GM12801 (cell line): ENCODE results near the gene CFHR5.

ENCODE experiments used
- TF ChIP-seq, protein P1 (sequence below): IDR thresholded peaks from one replicate; pipeline ENCODE4 v1.5.1; 2011; ENCODE audit warnings: control low read depth; ENCODE audit not compliant: insufficient read length; ENCODE audit errors: extremely low read depth

Gene CFHR5

DNA sequence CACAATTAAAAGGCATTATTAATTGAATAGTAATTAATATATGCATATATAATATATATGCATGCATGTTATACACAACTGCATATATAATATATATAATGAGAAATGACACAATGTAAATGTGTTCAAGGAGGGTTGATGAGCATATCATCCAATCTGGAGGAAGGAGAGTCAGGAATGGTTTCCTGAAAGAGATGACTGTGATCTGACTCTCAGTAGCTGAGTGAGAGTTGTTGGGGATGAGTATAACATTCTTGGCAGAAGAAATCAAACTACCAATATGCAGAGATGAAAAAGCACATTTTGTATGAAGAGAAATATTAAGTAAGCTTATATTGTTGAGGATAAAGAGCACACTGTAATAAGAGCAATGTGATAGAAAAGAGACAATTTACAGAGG is 52.4 kb downstream of the CFHR5 start:
- TF ChIP-seq, protein P1, sequence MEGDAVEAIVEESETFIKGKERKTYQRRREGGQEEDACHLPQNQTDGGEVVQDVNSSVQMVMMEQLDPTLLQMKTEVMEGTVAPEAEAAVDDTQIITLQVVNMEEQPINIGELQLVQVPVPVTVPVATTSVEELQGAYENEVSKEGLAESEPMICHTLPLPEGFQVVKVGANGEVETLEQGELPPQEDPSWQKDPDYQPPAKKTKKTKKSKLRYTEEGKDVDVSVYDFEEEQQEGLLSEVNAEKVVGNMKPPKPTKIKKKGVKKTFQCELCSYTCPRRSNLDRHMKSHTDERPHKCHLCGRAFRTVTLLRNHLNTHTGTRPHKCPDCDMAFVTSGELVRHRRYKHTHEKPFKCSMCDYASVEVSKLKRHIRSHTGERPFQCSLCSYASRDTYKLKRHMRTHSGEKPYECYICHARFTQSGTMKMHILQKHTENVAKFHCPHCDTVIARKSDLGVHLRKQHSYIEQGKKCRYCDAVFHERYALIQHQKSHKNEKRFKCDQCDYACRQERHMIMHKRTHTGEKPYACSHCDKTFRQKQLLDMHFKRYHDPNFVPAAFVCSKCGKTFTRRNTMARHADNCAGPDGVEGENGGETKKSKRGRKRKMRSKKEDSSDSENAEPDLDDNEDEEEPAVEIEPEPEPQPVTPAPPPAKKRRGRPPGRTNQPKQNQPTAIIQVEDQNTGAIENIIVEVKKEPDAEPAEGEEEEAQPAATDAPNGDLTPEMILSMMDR = no peak

DNA sequence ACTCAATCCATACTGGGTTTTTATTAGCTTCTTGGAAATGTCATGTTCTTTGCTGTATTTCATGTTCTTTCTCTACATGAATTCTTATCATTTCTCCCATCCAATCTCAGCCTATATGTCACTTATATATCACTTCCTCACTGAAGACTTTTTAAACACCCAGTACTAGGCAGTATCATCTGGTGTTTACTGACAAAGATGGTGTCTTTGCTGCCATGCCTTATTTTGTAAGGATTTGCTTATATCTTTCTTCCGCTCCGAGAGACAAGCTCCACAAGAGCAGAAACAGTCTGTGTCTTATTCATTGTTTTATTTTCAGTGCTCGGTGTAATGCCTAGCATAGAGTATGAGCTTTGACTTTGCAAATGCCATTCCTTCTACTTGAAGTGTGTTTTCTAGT is 59.5 kb downstream of the CFHR5 start:
- TF ChIP-seq, protein P1 = no peak

DNA sequence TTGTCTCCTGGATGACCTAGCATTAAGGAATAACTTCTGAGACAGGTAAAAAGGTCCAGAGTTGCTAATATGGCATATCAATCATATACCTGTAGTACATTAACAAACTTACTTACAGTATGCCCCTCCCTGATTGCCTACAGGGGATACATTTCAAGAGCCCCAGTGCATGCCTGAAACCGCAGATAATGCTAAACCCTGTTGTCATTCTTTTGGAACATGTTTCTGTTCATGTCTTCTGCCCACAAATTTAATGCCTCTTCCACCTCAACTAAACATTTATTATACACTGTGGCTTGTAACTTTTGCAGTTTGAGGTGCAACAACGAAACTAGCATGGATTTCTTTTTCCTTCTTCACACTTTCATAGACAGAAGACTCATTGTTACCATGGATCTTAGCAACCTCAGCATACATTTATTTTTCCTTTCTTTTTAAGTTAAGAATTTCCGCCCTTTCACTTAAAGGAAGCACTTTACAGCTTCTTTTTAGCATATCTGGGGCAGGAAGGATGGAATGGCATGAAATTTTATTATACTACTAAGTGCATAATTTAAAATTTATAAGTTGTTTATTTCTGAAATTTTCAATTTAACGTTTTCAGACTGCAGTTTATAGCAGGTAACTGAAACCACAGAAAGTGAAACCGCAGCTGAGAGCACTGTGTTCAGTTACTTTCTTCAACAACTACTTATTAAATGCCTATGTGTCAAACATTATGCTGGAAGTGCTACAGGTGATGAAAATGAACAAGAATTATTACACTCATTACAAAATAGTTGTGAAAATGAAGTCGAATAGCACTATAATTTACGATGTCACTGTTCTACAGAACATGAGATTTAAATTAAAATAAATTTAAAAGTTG is 64.4 kb downstream of the CFHR5 start:
- TF ChIP-seq, protein P1 = no peak

DNA sequence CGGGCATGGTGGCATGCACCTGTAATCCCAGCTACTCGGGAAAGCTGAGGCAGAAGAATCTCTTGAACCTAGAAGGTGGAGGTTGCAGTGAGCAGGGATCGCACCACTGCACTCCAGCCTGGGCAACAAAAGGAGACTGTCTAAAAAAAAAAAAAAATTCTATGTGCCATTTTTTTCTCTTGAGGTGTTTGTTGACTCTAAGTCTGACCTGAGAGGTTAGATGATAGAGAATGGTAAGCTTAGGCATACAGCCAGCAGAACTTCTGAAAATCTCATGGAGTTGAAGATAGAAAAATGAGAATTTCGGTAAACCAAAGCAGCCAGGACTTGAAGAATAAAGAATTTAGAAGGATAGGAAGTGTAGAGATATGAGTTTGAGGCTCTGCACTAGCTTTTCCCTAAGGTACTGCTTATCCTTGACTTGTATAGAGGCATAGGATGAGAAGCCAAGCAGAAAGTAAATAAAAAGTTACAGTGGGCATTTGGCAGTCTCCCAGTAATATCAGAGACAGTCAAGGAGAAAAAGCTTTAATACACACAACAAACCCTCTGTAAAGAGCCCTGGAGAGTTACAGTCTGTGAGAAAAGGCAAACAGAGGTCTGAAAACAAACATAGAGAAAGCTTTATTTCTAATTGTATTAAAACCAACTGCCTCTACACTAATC is 65.5 kb downstream of the CFHR5 start:
- TF ChIP-seq, protein P1 = no peak

DNA sequence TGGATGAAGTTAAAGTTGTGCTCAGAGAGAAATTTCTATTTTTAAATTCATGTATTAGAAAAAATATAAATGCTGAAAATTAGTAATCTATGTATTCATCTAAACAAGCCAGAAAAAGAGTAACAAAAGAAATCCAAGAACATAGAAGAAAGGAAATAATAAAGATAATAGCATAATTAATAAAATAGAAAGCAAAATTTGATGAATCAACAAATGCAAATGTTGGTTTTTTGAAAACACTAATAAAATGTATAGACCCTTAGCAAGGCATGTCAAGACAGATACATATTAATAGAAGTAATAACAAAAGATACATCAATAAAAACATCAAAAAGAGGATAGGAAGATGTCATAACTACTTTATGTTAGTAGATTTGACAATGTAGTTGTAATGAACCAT is 71.7 kb downstream of the CFHR5 start:
- TF ChIP-seq, protein P1 = no peak
